ENCODE data around the gene UNG.

UNG gene

DNA sequence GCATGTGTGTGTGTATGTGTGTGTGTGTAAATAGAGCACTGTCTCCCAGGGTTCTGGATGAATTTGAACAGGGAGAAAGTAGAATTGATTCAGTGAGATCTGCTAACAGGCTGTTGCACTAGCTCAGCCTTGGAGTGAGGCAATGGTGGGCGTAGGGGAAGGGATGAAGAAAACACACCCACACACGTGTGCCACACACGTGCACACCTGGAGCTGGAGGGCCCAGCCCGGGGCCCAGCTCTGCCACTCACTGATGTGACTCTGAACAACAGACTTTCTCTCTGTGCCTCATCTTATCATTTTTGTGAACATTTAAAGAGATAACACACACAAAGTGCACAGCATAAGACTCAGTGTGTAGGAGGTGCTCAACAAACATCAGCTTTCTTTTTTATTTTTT lies 23.2 kb downstream of the UNG start:
- Mint-ChIP-seq H3K36me3 (no peaks in the 10 kb centered on the region), H3K9me3 (no peaks in the 10 kb centered on the region), H3K27ac (no peak overlapping the region), H3K27me3 (no peaks in the 10 kb centered on the region), H3K4me3 (no peak overlapping the region), H3K4me1 (peaks cover 3% of the 10 kb centered on the region)
- DNase-seq: no peak
- CTCF ChIA-PET: interaction anchor here (0.6 to 1.4 kb wide), 2 partner anchors 9 to 11 kb away, joined by 3 to 4 read pairs; no protein-coding TSS in a partner anchor

DNA sequence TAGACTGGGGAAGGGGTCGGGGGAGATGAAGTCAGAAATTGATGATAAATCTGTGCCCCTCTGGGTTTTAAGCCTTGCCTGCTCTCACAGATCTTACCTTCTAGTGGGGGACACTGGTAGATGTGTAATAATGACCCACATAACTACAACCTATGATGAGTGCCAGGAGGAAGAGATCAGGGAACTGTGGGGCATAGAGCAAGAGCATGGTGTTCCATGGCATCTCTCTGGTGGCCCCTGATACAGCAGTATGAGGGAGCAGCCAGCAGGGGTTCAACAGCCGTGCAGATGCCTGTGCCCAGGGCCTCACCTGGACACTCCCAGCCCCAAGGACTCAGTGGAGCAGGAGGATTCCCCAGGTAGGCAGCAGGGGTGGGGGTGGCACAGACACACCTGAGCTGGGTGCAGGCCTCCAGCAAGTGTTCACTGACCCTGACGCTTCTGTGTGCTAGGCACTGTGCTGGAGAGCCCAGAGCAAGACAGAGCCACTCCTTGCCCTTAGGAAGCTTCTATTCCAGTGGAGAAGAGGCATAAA lies 24.0 kb downstream of the UNG start:
- no peak for DNase-seq
- Mint-ChIP-seq H3K27ac (no peak overlapping the region), H3K36me3 (no peaks in the 10 kb centered on the region), H3K4me1 (no peaks in the 10 kb centered on the region), H3K4me3 (no peak overlapping the region), H3K9me3 (no peaks in the 10 kb centered on the region), H3K27me3 (no peaks in the 10 kb centered on the region)
- CTCF ChIA-PET: interaction anchor here (1.4 kb wide), 1 partner anchor 9 kb away, joined by 4 read pairs; no protein-coding TSS in a partner anchor

- H3K36me3 Mint-ChIP-seq: no peaks in the 10 kb centered on the region
- DNase-seq: no peak
- H3K27ac Mint-ChIP-seq: no peak overlapping the region
- no peak overlapping the region for H3K4me3 Mint-ChIP-seq
- H3K27me3 Mint-ChIP-seq: no peaks in the 10 kb centered on the region
- H3K9me3 Mint-ChIP-seq: no peaks in the 10 kb centered on the region
- CTCF ChIA-PET: no interaction called here
- H3K4me1 Mint-ChIP-seq: no peaks in the 10 kb centered on the region
Measured at GRCh38 chr12:109124878-109125648, 27.7 kb downstream of the UNG start.

- H3K4me3 Mint-ChIP-seq: no peak overlapping the region
- H3K36me3 Mint-ChIP-seq: no peaks in the 10 kb centered on the region
- no peaks in the 10 kb centered on the region for H3K4me1 Mint-ChIP-seq
- CTCF ChIA-PET: interaction anchor here (1.1 kb wide), 1 partner anchor 14 kb away, joined by 3 read pairs; no protein-coding TSS in a partner anchor
- H3K9me3 Mint-ChIP-seq: no peaks in the 10 kb centered on the region
- DNase-seq: no peak
- H3K27me3 Mint-ChIP-seq: no peaks in the 10 kb centered on the region
- no peak overlapping the region for H3K27ac Mint-ChIP-seq
Measured at GRCh38 chr12:109125791-109126190, 28.4 kb downstream of the UNG start.

DNA sequence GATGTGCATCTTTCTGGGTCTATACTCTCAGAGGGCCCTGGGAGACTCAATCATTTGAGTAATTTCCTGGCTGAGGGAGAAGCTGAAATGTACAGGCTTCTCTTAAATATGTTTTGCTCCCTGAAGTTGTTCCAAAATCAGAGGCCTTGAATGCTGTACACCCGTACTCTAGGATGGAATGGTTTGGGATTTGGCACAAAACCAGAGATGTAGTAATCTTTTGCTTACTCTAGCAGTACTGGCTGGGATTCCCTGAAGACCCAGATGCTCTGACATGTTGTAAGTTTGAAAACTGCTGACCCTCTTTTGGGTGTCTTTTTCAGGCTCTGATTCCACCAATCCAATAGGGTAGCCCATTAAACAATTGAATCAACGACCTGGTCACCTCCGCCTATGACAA lies 29.4 kb downstream of the UNG start:
- CTCF ChIA-PET: interaction anchor here (1.1 to 1.6 kb wide), 2 partner anchors 9 to 15 kb away, joined by 3 to 5 read pairs; no protein-coding TSS in a partner anchor
- Mint-ChIP-seq H3K9me3 (no peaks in the 10 kb centered on the region), H3K27me3 (no peaks in the 10 kb centered on the region), H3K4me3 (no peak overlapping the region), H3K36me3 (no peaks in the 10 kb centered on the region), H3K27ac (no peak overlapping the region), H3K4me1 (no peaks in the 10 kb centered on the region)
- no peak for DNase-seq

GRCh38 chr12:109127533-109128242 lies 30.3 kb downstream of the UNG start:
- Mint-ChIP-seq H3K4me3 (no peak overlapping the region), H3K4me1 (no peaks in the 10 kb centered on the region), H3K27me3 (no peaks in the 10 kb centered on the region), H3K9me3 (no peaks in the 10 kb centered on the region), H3K27ac (no peak overlapping the region), H3K36me3 (no peaks in the 10 kb centered on the region)
- CTCF ChIA-PET: interaction anchor here (1.6 kb wide), 1 partner anchor 10 kb away, joined by 5 read pairs; no protein-coding TSS in a partner anchor
- no peak for DNase-seq

DNA sequence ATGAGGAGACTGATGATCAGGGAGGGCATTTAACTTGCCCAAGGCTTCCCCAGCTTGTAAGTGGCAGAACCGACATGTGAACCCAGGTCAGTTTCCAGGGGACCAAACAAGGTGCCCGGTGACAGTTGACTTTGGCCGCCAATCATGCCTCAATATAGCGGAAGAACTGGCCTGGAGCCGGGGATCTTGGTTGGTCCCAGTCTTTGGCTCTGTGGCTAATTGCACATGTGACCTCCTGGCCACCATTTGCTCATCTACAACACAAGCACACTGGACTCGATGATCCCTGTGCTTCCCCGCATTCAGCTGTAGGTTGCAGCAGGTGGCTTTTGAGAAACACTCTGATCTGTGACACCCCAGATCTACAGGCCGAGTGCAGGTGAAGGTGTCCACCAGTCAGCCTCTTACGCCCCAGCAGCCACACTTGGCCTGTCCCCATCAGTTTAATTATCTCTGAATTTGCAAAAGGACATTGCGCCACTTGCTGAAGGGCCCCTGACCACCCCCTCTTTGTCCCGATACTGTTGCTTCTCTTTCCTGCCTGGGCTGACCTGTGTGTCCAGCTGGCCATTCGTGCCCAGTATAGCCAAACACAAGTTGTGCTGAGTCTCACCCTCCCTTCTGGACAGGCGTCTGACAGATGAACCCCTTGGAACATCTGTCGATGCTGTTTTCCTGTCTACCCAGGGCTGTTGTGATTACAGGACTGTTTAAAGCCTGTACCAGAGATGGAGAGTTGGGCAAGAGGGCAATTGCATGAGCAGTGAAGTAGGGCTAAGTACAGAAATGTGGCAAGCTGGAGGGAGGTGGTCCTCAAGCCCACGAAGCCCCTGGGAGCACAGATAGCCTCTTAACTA lies 33.1 kb downstream of the UNG start:
- Mint-ChIP-seq H3K4me3 (no peak overlapping the region), H3K9me3 (no peaks in the 10 kb centered on the region), H3K27me3 (peaks cover 6% of the 10 kb centered on the region), H3K27ac (no peak overlapping the region), H3K4me1 (no peaks in the 10 kb centered on the region), H3K36me3 (no peaks in the 10 kb centered on the region)
- DNase-seq: no peak
- CTCF ChIA-PET: interaction anchor here (0.6 kb wide), 1 partner anchor 106 kb away, joined by 3 read pairs; no protein-coding TSS in a partner anchor

DNA sequence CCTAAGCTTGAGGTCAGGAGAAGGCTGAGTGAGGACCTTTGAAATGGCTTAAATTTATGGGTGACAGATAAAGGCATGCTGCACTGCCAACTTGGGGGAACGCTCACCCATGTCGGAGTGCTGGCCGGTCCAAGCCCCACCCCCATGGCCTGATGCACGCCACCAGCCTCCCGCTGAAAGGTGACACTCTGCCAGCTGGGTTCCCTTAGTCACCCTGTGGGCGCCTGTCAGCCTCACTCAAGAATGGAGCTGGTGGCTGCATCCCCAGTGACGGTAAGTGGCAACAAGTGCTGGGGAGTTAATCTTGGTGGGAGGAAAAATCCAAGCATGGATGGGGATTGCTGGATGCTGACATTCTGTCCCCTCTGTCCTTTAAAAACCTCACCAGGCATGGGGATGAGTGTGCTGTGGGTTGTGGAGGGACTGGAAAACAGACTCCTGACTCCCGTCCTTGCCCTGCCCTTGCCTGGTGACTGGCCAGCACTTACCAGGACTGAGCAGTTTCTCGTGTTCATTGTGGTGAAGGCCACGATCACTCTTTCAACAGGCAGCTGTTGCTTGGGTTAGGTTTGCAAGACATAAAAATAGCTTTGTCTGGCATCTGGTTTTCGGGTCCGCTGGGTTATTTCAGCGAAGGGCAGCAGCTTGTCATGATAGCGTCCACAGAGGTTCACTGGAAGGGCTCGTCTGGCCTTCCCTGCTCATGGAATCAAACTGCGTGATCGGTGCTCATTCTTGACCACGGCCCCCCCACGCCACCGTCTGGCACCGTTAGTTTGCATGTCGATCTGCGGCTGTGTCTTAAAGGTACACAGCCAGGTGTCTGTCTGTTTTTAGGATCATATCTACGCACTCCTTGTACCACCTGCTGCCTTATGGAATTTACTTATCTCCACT lies 34.0 kb downstream of the UNG start:
- Mint-ChIP-seq H3K27me3 (peaks cover 9% of the 10 kb centered on the region), H3K4me1 (no peaks in the 10 kb centered on the region), H3K9me3 (no peaks in the 10 kb centered on the region), H3K36me3 (no peaks in the 10 kb centered on the region), H3K4me3 (no peak overlapping the region), H3K27ac (no peak overlapping the region)
- CTCF ChIA-PET: interaction anchor here (0.6 to 1.3 kb wide), 3 partner anchors 12 to 105 kb away, joined by 3 read pairs; no protein-coding TSS in a partner anchor
- DNase-seq: no peak

DNA sequence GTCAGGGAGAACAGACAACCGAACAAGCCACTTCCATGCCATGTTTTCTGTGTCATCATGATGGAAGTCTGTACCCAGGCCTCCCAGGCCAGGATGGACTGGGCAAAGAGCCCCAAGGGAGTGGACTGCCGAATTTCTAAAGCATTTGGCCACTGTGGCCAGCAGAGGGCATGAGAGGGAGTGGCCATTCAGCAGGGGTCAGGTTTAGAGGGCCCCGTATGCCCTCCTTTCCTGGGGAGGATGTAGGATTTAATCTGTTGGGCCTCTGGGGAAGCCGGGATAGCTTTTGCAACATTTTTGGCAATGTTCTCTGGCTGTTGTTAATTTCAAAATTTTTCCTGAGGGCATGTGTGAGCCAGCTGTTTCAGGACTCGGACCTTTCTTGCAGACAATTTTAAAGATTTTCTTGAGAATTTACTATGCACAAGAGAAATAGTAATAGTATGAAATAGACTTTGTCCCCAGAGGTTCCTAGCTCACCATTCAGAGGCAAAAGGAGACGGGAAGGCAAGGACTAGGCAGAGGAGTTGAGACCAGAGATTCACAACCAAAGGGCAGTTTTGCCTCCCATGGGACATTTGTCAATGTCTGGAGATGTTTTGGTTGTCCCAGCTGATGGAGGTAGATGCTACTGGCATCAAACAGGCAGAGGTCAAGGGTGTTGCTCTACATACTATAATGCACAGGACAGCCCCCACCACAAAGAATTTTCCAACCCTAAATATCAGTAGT lies 37.0 kb downstream of the UNG start:
- no peaks in the 10 kb centered on the region for H3K9me3 Mint-ChIP-seq
- no peak overlapping the region for H3K4me3 Mint-ChIP-seq
- H3K27ac Mint-ChIP-seq: no peak overlapping the region
- no peak for DNase-seq
- no peaks in the 10 kb centered on the region for H3K4me1 Mint-ChIP-seq
- H3K27me3 Mint-ChIP-seq: peaks cover 12% of the 10 kb centered on the region
- H3K36me3 Mint-ChIP-seq: no peaks in the 10 kb centered on the region
- CTCF ChIA-PET: interaction anchor here (0.9 kb wide), 1 partner anchor 21 kb away, joined by 3 read pairs; no protein-coding TSS in a partner anchor

DNA sequence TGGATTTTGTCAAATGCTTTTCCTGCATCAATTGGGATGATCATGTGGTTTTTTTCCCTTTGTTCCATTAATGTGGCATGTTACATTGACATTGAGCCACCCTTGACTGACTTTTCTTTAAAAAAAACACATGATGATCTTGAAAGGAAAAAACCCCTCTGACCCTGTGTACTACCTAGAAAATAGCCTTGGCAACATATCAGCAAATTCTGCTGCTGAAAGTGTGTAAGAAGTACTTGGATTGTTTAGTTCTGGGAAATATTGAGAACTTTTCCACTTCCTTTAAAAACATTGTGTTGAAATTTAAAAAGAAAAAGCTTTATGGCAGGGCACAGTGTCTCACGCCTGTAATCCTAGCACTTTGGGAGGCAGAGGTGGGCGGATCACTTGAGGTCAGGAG lies 39.7 kb downstream of the UNG start:
- no peaks in the 10 kb centered on the region for H3K36me3 Mint-ChIP-seq
- no peak for DNase-seq
- peaks cover 16% of the 10 kb centered on the region for H3K27me3 Mint-ChIP-seq
- no peak overlapping the region for H3K4me3 Mint-ChIP-seq
- no peaks in the 10 kb centered on the region for H3K9me3 Mint-ChIP-seq
- H3K4me1 Mint-ChIP-seq: no peaks in the 10 kb centered on the region
- no peak overlapping the region for H3K27ac Mint-ChIP-seq
- CTCF ChIA-PET: no interaction called here

DNA sequence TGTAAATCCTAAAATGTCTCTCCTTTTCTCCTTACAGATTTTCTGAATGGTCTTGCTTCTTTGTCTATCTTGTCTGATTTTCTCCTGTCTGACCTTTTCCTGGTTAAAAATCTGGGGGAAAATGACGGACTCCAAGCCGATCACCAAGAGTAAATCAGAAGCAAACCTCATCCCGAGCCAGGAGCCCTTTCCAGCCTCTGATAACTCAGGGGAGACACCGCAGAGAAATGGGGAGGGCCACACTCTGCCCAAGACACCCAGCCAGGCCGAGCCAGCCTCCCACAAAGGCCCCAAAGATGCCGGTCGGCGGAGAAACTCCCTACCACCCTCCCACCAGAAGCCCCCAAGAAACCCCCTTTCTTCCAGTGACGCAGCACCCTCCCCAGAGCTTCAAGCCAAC lies 42.0 kb downstream of the UNG start:
- CTCF ChIA-PET: interaction anchor here (0.9 to 1.0 kb wide), 2 partner anchors 27 to 250 kb away, joined by 3 to 4 read pairs; no protein-coding TSS in a partner anchor
- H3K27ac Mint-ChIP-seq: no peak overlapping the region
- H3K9me3 Mint-ChIP-seq: no peaks in the 10 kb centered on the region
- peaks cover 11% of the 10 kb centered on the region for H3K4me1 Mint-ChIP-seq
- H3K36me3 Mint-ChIP-seq: no peaks in the 10 kb centered on the region
- no peak overlapping the region for H3K4me3 Mint-ChIP-seq
- peaks cover 11% of the 10 kb centered on the region for H3K27me3 Mint-ChIP-seq
- DNase-seq: no peak

DNA sequence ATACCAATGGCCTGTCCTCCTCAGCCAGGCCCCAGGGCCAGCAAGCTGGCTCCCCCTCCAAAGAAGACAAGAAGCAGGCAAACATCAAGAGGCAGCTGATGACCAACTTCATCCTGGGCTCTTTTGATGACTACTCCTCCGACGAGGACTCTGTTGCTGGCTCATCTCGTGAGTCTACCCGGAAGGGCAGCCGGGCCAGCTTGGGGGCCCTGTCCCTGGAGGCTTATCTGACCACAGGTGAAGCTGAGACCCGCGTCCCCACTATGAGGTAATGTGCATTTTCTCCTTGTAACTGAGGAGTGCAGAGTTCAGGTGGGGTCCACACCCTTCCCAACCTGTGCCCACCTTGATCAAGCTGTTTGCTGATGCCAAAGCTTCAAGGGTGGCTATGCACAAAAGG lies 42.4 kb downstream of the UNG start:
- no peak overlapping the region for H3K4me3 Mint-ChIP-seq
- no peaks in the 10 kb centered on the region for H3K9me3 Mint-ChIP-seq
- CTCF ChIA-PET: no interaction called here
- H3K4me1 Mint-ChIP-seq: peaks cover 11% of the 10 kb centered on the region
- no peak overlapping the region for H3K27ac Mint-ChIP-seq
- DNase-seq: no peak
- H3K36me3 Mint-ChIP-seq: no peaks in the 10 kb centered on the region
- peaks cover 11% of the 10 kb centered on the region for H3K27me3 Mint-ChIP-seq

Data from activated naive CD4-positive, alpha-beta T cell treated with anti-CD3 and anti-CD28 coated beads, Interleukin-2, amount 10 ng/mL, durations not matched to agents 7 days and 5 days (primary cell).